K562 (cell line): ENCODE measurements around the gene CLCN2. TPM values are rescaled to one million over a fixed set of nuclear protein-coding genes. Genes with fewer than 3 reads are reported as not detected.

ENCODE experiments used
- CC2D1A ChIP-seq: fragments of 450-650 bp; IDR thresholded peaks from 2 replicates; pipeline ENCODE4 v1.6.1; 2017; ENCODE audit warnings: mild to moderate bottlenecking
- CEBPZ ChIP-seq: fragments of 150-350 bp; IDR thresholded peaks from 2 replicates; pipeline ENCODE4 v1.6.1; 2014; ENCODE audit warnings: low read depth, mild to moderate bottlenecking, low read length, borderline replicate concordance
- CREBBP ChIP-seq: IDR thresholded peaks from one replicate; pipeline ENCODE4 v1.6.1; 2012; ENCODE audit warnings: low read depth, mild to moderate bottlenecking, control low read depth, inconsistent platforms, low read length
- E2F1 ChIP-seq: sonication (generic); formaldehyde crosslinking; IDR thresholded peaks from 2 replicates; pipeline ENCODE4 v1.8.1; 2023; ENCODE audit warnings: mild to moderate bottlenecking, missing genetic modification reagents, moderate library complexity
- JUNB ChIP-seq: fragments of 450-650 bp; formaldehyde crosslinking; conservative IDR thresholded peaks from 2 replicates; pipeline ENCODE4 v1.4.0; 2020; ENCODE audit warnings: mild to moderate bottlenecking
- MAFK ChIP-seq: IDR thresholded peaks from 2 replicates; pipeline ENCODE4 v1.6.1; 2011; ENCODE audit warnings: low read length, improper control_type of control experiment
- MIER1 ChIP-seq: fragments of 450-650 bp; IDR thresholded peaks from 2 replicates; pipeline ENCODE4 v1.6.1; 2016; ENCODE audit warnings: antibody characterized with exemption, mild to moderate bottlenecking, low read depth
- NR1H2 ChIP-seq: sonication (generic); formaldehyde crosslinking; IDR thresholded peaks from 2 replicates; pipeline ENCODE4 v1.4.0; 2020; ENCODE audit warnings: mild to moderate bottlenecking, missing genetic modification reagents
- SFPQ ChIP-seq: fragments of 200-400 bp; formaldehyde crosslinking; IDR thresholded peaks from 2 replicates; pipeline ENCODE4 v1.6.1; 2017; ENCODE audit warnings: mild to moderate bottlenecking, low read depth, low read length, moderate library complexity
- ZHX1 ChIP-seq: fragments of 150-350 bp; conservative IDR thresholded peaks from 2 replicates; pipeline ENCODE4 v1.6.1; 2014; ENCODE audit warnings: low read length
- ZKSCAN3 ChIP-seq: fragments of 250-450 bp; sonication (Bioruptor Pico); IDR thresholded peaks from 2 replicates; pipeline ENCODE4 v1.4.0; 2020
- ZNF561 ChIP-seq: fragments of 450-650 bp; formaldehyde crosslinking; conservative IDR thresholded peaks from 2 replicates; pipeline ENCODE4 v1.4.0; 2020; ENCODE audit warnings: mild to moderate bottlenecking, moderate library complexity
- ZNF639 ChIP-seq, 2 experiments: fragments of 200-800 bp in 1 of 2; sonication (Bioruptor generic) in 1 of 2; sonication (generic) in 1 of 2; formaldehyde crosslinking in 1 of 2; IDR thresholded peaks in 1 of 2; conservative IDR thresholded peaks in 1 of 2; 2 replicates each; pipeline versions ENCODE4 v1.5.0 to v1.6.1; 2016 to 2020; ENCODE audit warnings: missing compliant biosample characterization in 1 of 2, missing genetic modification characterization in 1 of 2, missing genetic modification reagents in 1 of 2
- polyA plus RNA-seq, 8 experiments: library from polyadenylated mRNA; depleted of rRNA in 4 of 8; stranded (reverse) in 5 of 8; unstranded in 3 of 8; fragments of >200 nt; fragmentation: Nextera tagmentation in 2 of 8; fragmentation: Illumina TruSeq in 1 of 8; extraction: Ambion mirVana in 2 of 8; extraction: Trizol in 1 of 8; gene quantifications; 2 replicates each; pipeline versions ENCODE4 v1.2.1 to v1.2.3, GENCODE V29; 2011 to 2014; ENCODE audit warnings: inconsistent platforms in 1 of 8, missing spikeins in 1 of 8
- total RNA-seq, 7 experiments: library from RNA; depleted of rRNA in 6 of 7; stranded (reverse); fragments of >200 nt in 6 of 7; fragmentation: Illumina TruSeq in 2 of 7; extraction: Trizol in 2 of 7; gene quantifications; 2 replicates each; pipeline versions ENCODE4 v1.2.1 to v1.2.3, GENCODE V29; 2011 to 2021; ENCODE audit warnings: low replicate concordance in 1 of 7

CLCN2 gene
- total and polyA plus RNA-seq, 9 of the 15 experiments (the other 6 are each of a cell fraction or from before 2014, with no cell fraction given): 0.10 to 14.0 (median 6.9) TPM

- TF ChIP-seq ZHX1 (no peak), CC2D1A (0 out of 2 replicates have a peak, but pooled peaks have one; percentile 51), ZKSCAN3 (no peak), MAFK (no peak), NR1H2 (CRISPR knock-in tag) (no peak), ZNF561 (CRISPR knock-in tag) (no peak), SFPQ (no peak), CEBPZ (no peak), ZNF639 (CRISPR knock-in tag; conservative IDR thresholded peaks at IDR 0.05 in 1 of 2, IDR thresholded peaks at IDR 0.05 in 1 of 2) (peak in 1 of 2 experiments; percentile 43; a peak in 1 of 4 replicates), CREBBP (no peak), E2F1 (peak; percentile 80), JUNB (CRISPR knock-in tag) (no peak), MIER1 (no peak)
These were observed 1.5 kb upstream of the CLCN2 start (continued) for GRCh38 chr3:184362668-184363546.
